H1 (cell line): Measurements from ENCODE around the gene MCCD1. TPM values are rescaled to one million over a fixed set of nuclear protein-coding genes. Genes with fewer than 3 reads are reported as not detected.

ENCODE experiments used
- CTCF ChIA-PET: fragments of 300-600 bp; sonication (Branson Sonifier 250); formaldehyde crosslinking; loops from one replicate; lab custom pipeline; 2021; ENCODE audit not compliant: partially characterized antibody; lab: Charles Lee
- POLR2A ChIA-PET: fragments of 300-600 bp; sonication (Branson Sonifier 250); formaldehyde crosslinking; loops from one replicate; lab custom pipeline; 2021; ENCODE audit warnings: inconsistent platforms; ENCODE audit not compliant: partially characterized antibody; lab: Charles Lee
- DNase-seq, 2 experiments: peaks; one replicate each; pipeline versions ENCODE4 v3.0.0 to v3.0.0-alpha.2; 2010 to 2022; ENCODE audit warnings: low spot score in 2 of 2, low read depth in 1 of 2, mixed read lengths in 1 of 2
- FAIRE-seq: peaks from 2 replicates; lab custom pipeline; 2011; peaks lifted over from hg19 to GRCh38; lab: Jason Lieb, UNC
- H2AFZ ChIP-seq: 2 replicates; pipeline ENCODE4 v1.8.1; 2012; ENCODE audit warnings: low read length, inconsistent platforms
- H2AK5ac ChIP-seq: 2 replicates; pipeline ENCODE4 v1.6.1; 2013; ENCODE audit warnings: low read depth, low read length
- H2BK120ac ChIP-seq: replicated peaks from 2 replicates; pipeline ENCODE3; 2013; ENCODE audit warnings: low read depth, low read length, inconsistent platforms
- H2BK12ac ChIP-seq: 2 replicates; pipeline ENCODE4 v1.6.1; 2013; ENCODE audit warnings: low read depth, low read length
- H2BK15ac ChIP-seq: 2 replicates; pipeline ENCODE4 v1.6.1; 2013; ENCODE audit warnings: low read length
- H2BK20ac ChIP-seq: 2 replicates; pipeline ENCODE4 v1.6.1; 2013; ENCODE audit warnings: low read length
- H2BK5ac ChIP-seq: 2 replicates; pipeline ENCODE4 v1.6.1; 2013; ENCODE audit warnings: low read depth, low read length
- H3K14ac ChIP-seq: 2 replicates; pipeline ENCODE4 v1.6.1; 2013; ENCODE audit warnings: inconsistent platforms; ENCODE audit not compliant: insufficient read length
- H3K18ac ChIP-seq: 2 replicates; pipeline ENCODE4 v1.6.1; 2013; ENCODE audit warnings: low read length; ENCODE audit errors: extremely low read depth
- H3K23ac ChIP-seq: 2 replicates; pipeline ENCODE4 v1.6.1; 2013; ENCODE audit warnings: inconsistent platforms; ENCODE audit not compliant: insufficient read length
- H3K23me2 ChIP-seq: 2 replicates; pipeline ENCODE4 v1.6.1; 2013; ENCODE audit warnings: low read depth, low read length
- H3K27ac ChIP-seq: 2 replicates; pipeline ENCODE4 v1.6.1; 2011; ENCODE audit warnings: low read depth, low read length, inconsistent platforms
- H3K27me3 ChIP-seq, 4 experiments: replicated peaks in 1 of 4; 1 replicate in 1 of 4; 2 replicates in 3 of 4; pipeline versions ENCODE4 v1.6.1 to v1.8.1; 2011 to 2013; ENCODE audit warnings: low read length in 3 of 4, mild to moderate bottlenecking in 3 of 4, inconsistent platforms in 2 of 4, mixed read lengths in 2 of 4, moderate library complexity in 1 of 4; ENCODE audit not compliant: control insufficient read depth in 3 of 4, insufficient read depth in 3 of 4; ENCODE audit errors: extremely low read depth in 1 of 4
- H3K36me3 ChIP-seq, 4 experiments: 2 replicates each; pipeline versions ENCODE4 v1.6.1 to v1.8.1; 2011 to 2013; ENCODE audit warnings: mild to moderate bottlenecking in 4 of 4, low read length in 3 of 4, moderate library complexity in 2 of 4, control low read depth in 1 of 4, inconsistent platforms in 1 of 4; ENCODE audit not compliant: insufficient read depth in 4 of 4, control insufficient read depth in 2 of 4
- H3K4ac ChIP-seq: replicated peaks from 2 replicates; pipeline ENCODE3; 2013; ENCODE audit warnings: low read length, low read depth, mixed read lengths, inconsistent platforms; ENCODE audit not compliant: insufficient read length
- H3K4me1 ChIP-seq, 4 experiments: replicated peaks in 1 of 4; 1 replicate in 1 of 4; 2 replicates in 3 of 4; pipeline versions ENCODE4 v1.6.1 to v1.8.1; 2011 to 2013; ENCODE audit warnings: low read length in 3 of 4, inconsistent platforms in 2 of 4, mixed read lengths in 1 of 4; ENCODE audit not compliant: insufficient read depth in 4 of 4, control insufficient read depth in 3 of 4
- H3K4me2 ChIP-seq, 2 experiments: 2 replicates each; pipeline versions ENCODE4 v1.6.1 to v1.8.1; 2011 to 2013; ENCODE audit warnings: low read depth in 2 of 2, low read length in 2 of 2, control low read depth in 1 of 2, inconsistent platforms in 1 of 2, mild to moderate bottlenecking in 1 of 2; ENCODE audit not compliant: insufficient read depth in 1 of 2
- H3K4me3 ChIP-seq, 4 experiments: fragments of 200-600, 300-600 bp in 1 of 4; sonication (generic), shearing (Covaris generic), sonication (Bioruptor Twin) in 1 of 4; 2 replicates each; pipeline versions ENCODE4 v1.5.1 to v1.8.1; 2011 to 2016; ENCODE audit warnings: low read length in 4 of 4, low read depth in 3 of 4, control low read depth in 2 of 4, inconsistent platforms in 2 of 4, mild to moderate bottlenecking in 2 of 4, mixed read lengths in 1 of 4, moderate library complexity in 1 of 4; ENCODE audit not compliant: insufficient read depth in 2 of 4; ENCODE audit errors: extremely low read depth in 1 of 4
- H3K56ac ChIP-seq: replicated peaks from 2 replicates; pipeline ENCODE3; 2013; ENCODE audit warnings: low read depth, mild to moderate bottlenecking, mixed read lengths, low read length, inconsistent platforms; ENCODE audit not compliant: insufficient read length
- H3K79me1 ChIP-seq: 2 replicates; pipeline ENCODE4 v1.6.1; 2013; ENCODE audit warnings: low read depth, low read length, control low read depth
- H3K79me2 ChIP-seq, 2 experiments: 2 replicates each; pipeline versions ENCODE4 v1.6.1 to v1.8.1; 2012 to 2013; ENCODE audit warnings: low read length in 2 of 2, mild to moderate bottlenecking in 2 of 2, inconsistent platforms in 1 of 2; ENCODE audit not compliant: insufficient read depth in 2 of 2, control insufficient read depth in 1 of 2
- H3K9ac ChIP-seq, 4 experiments: replicated peaks in 1 of 4; 1 replicate in 1 of 4; 2 replicates in 3 of 4; pipeline versions ENCODE4 v1.6.1 to v1.8.1; 2011 to 2013; ENCODE audit warnings: low read depth in 3 of 4, low read length in 3 of 4, control low read depth in 2 of 4, mild to moderate bottlenecking in 2 of 4, moderate library complexity in 2 of 4, inconsistent platforms in 1 of 4; ENCODE audit errors: extremely low read depth in 1 of 4
- H3K9me3 ChIP-seq, 2 experiments: 2 replicates each; pipeline versions ENCODE4 v1.6.1 to v1.8.1; 2012 to 2013; ENCODE audit warnings: mild to moderate bottlenecking in 2 of 2, moderate library complexity in 2 of 2, control low read depth in 1 of 2, inconsistent platforms in 1 of 2, low read depth in 1 of 2, low read length in 1 of 2, mixed read lengths in 1 of 2; ENCODE audit not compliant: insufficient read depth in 2 of 2
- H4K20me1 ChIP-seq, 2 experiments: replicated peaks in 1 of 2; 2 replicates each; pipeline versions ENCODE3 to v1.8.1; 2011 to 2013; ENCODE audit warnings: inconsistent platforms in 2 of 2, low read length in 2 of 2, mild to moderate bottlenecking in 1 of 2; ENCODE audit not compliant: insufficient read depth in 2 of 2, control insufficient read depth in 1 of 2
- H4K5ac ChIP-seq: 2 replicates; pipeline ENCODE4 v1.6.1; 2013; ENCODE audit warnings: low read length, low read depth, mixed read lengths, inconsistent platforms; ENCODE audit not compliant: insufficient read length
- H4K8ac ChIP-seq: 2 replicates; pipeline ENCODE4 v1.8.0; 2013; ENCODE audit warnings: mild to moderate bottlenecking, moderate library complexity, low read length, inconsistent platforms; ENCODE audit not compliant: insufficient read depth; ENCODE audit errors: extremely low read depth
- H4K91ac ChIP-seq: replicated peaks from 2 replicates; pipeline ENCODE3; 2013; ENCODE audit warnings: low read length, mixed read lengths, inconsistent platforms; ENCODE audit not compliant: insufficient read length
- ASH2L ChIP-seq: fragments of 200-600, 300-600 bp; sonication (generic); IDR thresholded peaks from one replicate; pipeline ENCODE4 v1.7.1; 2017; ENCODE audit warnings: low read length
- CTBP2 ChIP-seq: IDR thresholded peaks from 2 replicates; pipeline ENCODE4 v1.7.0; 2011; ENCODE audit warnings: borderline replicate concordance, mild to moderate bottlenecking, moderate library complexity, mixed read lengths, low read length; ENCODE audit not compliant: insufficient read depth, insufficient read length
- GTF2F1 ChIP-seq: IDR thresholded peaks from 2 replicates; pipeline ENCODE4 v1.6.1; 2012; ENCODE audit warnings: low read depth, low read length, improper control_type of control experiment, borderline replicate concordance
- MAFK ChIP-seq: IDR thresholded peaks from 2 replicates; pipeline ENCODE4 v1.6.1; 2012; ENCODE audit warnings: low read depth, mild to moderate bottlenecking, improper control_type of control experiment, low read length
- MAX ChIP-seq: IDR thresholded peaks from 2 replicates; pipeline ENCODE4 v1.6.1; 2012; ENCODE audit warnings: inconsistent platforms
- NRF1 ChIP-seq: IDR thresholded peaks from 2 replicates; pipeline ENCODE4 v1.6.1; 2011; ENCODE audit warnings: mild to moderate bottlenecking, low read depth, low read length, improper control_type of control experiment
- POLR2A ChIP-seq, 2 experiments: IDR thresholded peaks; 1 replicate in 1 of 2; 2 replicates in 1 of 2; pipeline ENCODE4 v1.6.1; 2011; ENCODE audit warnings: low read depth in 2 of 2, low read length in 2 of 2, mild to moderate bottlenecking in 2 of 2; ENCODE audit errors: control extremely low read depth in 1 of 2
- SIX5 ChIP-seq: IDR thresholded peaks from 2 replicates; pipeline ENCODE4 v1.6.1; 2011; ENCODE audit warnings: mild to moderate bottlenecking, low read depth, low read length
- TAF1 ChIP-seq: IDR thresholded peaks from 2 replicates; pipeline ENCODE4 v1.6.1; 2011; ENCODE audit warnings: mild to moderate bottlenecking, low read depth, low read length
- TAF7 ChIP-seq: optimal IDR thresholded peaks from 2 replicates; pipeline ENCODE3; 2011; ENCODE audit warnings: low read depth, mild to moderate bottlenecking, inconsistent platforms, low read length, moderate library complexity, borderline replicate concordance
- USF2 ChIP-seq: IDR thresholded peaks from 2 replicates; pipeline ENCODE4 v1.6.1; 2011; ENCODE audit warnings: low read length, improper control_type of control experiment
- WGBS, 2 experiments: shearing (Covaris generic) in 1 of 2; methylation state at CpG; one replicate each; pipeline versions ENCODE4 v1.1.6 to v1.1.7; 2013 to 2015; ENCODE audit warnings: low lambda C conversion rate in 2 of 2, mixed read lengths in 2 of 2, inconsistent platforms in 1 of 2, low coverage in 1 of 2, missing lambda C conversion rate in 1 of 2; ENCODE audit not compliant: insufficient replicate concordance in 2 of 2, insufficient coverage in 1 of 2, insufficient read length in 1 of 2; ENCODE audit errors: extremely low coverage in 1 of 2, missing lambda C conversion rate in 1 of 2; 5-methylcytosine and 5-hydroxymethylcytosine counted together
- polyA plus RNA-seq, 7 experiments: library from polyadenylated mRNA; depleted of rRNA in 3 of 7; stranded (reverse) in 5 of 7; unstranded in 2 of 7; fragments of >200 nt in 5 of 7; fragments of 200-250 nt in 2 of 7; gene quantifications; 1 replicate in 5 of 7; 2 replicates in 1 of 7; 4 replicates in 1 of 7; pipeline versions ENCODE4 v1.2.1 to v1.2.3, GENCODE V29; 2011 to 2013; ENCODE audit warnings: missing spikeins in 2 of 7, mixed read lengths in 2 of 7
- total RNA-seq: library from RNA; stranded (reverse); fragmentation: NEBNext Ultra II Directional; extraction: Animal tissue kit (Norgen Biotek cat#: 25700); gene quantifications from 2 replicates; pipeline ENCODE4 v1.2.1, GENCODE V29; 2021

MCCD1 gene
- total and polyA plus RNA-seq, 2 of the 8 experiments (the other 6 are each of a cell fraction or from before 2014, with no cell fraction given), result not detected

GRCh38 chr6:31557443-31558317 lies 28.9 kb downstream of the MCCD1 start:
- no peaks in the 10 kb centered on the region for H3K79me2 ChIP-seq
- CTCF ChIA-PET, result interaction anchor here (0.6 to 24.7 kb wide), 6 partner anchors 17 to 432 kb away, joined by 3 to 613 read pairs (median 5); partner anchors contain the start of genes LST1, LTB, NCR3 and TNF
- POLR2A ChIA-PET, result interaction anchor here (0.8 to 10.9 kb wide), 7 partner anchors 8 to 157 kb away, joined by 3 to 110 read pairs (median 10); partner anchors contain the start of genes ATP6V1G2, DDX39B, LTB and LY6G6D
- H3K36me3 ChIP-seq, result peaks cover 2 to 15% (median 5%) of the 10 kb centered on the region in 4 experiments; a peak in 5 of 8 replicates
- no peak overlapping the region for H3K18ac ChIP-seq
- H2BK20ac ChIP-seq, result no peak overlapping the region
- no peak overlapping the region for H2BK12ac ChIP-seq
- H2BK120ac ChIP-seq, result no peak overlapping the region
- H2BK15ac ChIP-seq, result no peak overlapping the region
- no peaks in the 10 kb centered on the region for H3K23me2 ChIP-seq
- no peak overlapping the region for H3K23ac ChIP-seq
- H2AK5ac ChIP-seq, result no peak overlapping the region
- no peaks in the 10 kb centered on the region for H3K9me3 ChIP-seq
- no peaks in the 10 kb centered on the region for H3K27me3 ChIP-seq
- no peak overlapping the region for H3K4me2 ChIP-seq
- H3K4ac ChIP-seq, result no peak overlapping the region
- 79% methylated on average over 18 of the region's 24 CpGs; no CpG with 5 or more reads in 1 of the 2 experiments for WGBS, 2 experiments
- no peak overlapping the region for H4K8ac ChIP-seq
- DNase-seq (no peak), FAIRE-seq (no peak)
- H3K79me1 ChIP-seq, result no peaks in the 10 kb centered on the region
- H2BK5ac ChIP-seq, result no peak overlapping the region; the same call in 1 of the 2 replicates
- no peaks in the 10 kb centered on the region for H3K4me1 ChIP-seq
- H2AFZ ChIP-seq, result no peak overlapping the region
- no peak overlapping the region for H3K14ac ChIP-seq
- H4K5ac ChIP-seq, result no peak overlapping the region
- H4K91ac ChIP-seq, result no peak overlapping the region
- no peaks in the 10 kb centered on the region for H4K20me1 ChIP-seq
- no peak overlapping the region for H3K27ac ChIP-seq
- no peak overlapping the region for H3K56ac ChIP-seq
- H3K9ac ChIP-seq, result no peak overlapping the region
- no peak overlapping the region for H3K4me3 ChIP-seq
- TF ChIP-seq USF2 (no peak), POLR2A (IDR thresholded peaks at IDR 0.05; ENCODE audit: control extremely low read depth in 1 of 2, low read depth in 2 of 2, low read length in 2 of 2) (no peak), SIX5 (no peak), GTF2F1 (no peak), CTBP2 (no peak), MAFK (no peak), ASH2L (no peak), TAF1 (no peak), NRF1 (no peak), MAX (no peak), TAF7 (no peak)
